HG03175 (cell line): ENCODE measurements around the gene APOBEC3C.
A peak's percentile ranks its signal among the peaks of the same experiment; 100 is the strongest.
"Not testable (repeated sequence)": the region's sequence is repeated elsewhere in the genome, so short reads cannot be mapped to it uniquely, and the experiment has no call there.

Experiments used
- ATAC-seq: cut with Tn5 transposase; IDR thresholded peaks from one replicate; pipeline ENCODE4 v1.9.1; 2021; ENCODE audit warnings: mild to moderate bottlenecking, moderate library complexity; ENCODE audit not compliant: unreplicated experiment

The APOBEC3C gene

GRCh38 chr22:39055658-39056057, 41.6 kb downstream of the APOBEC3C start:
- ATAC-seq, result no peak

- ATAC-seq, result not testable (repeated sequence)
These were observed 47.2 kb downstream of the APOBEC3C start for GRCh38 chr22:39061290-39061689.

DNA sequence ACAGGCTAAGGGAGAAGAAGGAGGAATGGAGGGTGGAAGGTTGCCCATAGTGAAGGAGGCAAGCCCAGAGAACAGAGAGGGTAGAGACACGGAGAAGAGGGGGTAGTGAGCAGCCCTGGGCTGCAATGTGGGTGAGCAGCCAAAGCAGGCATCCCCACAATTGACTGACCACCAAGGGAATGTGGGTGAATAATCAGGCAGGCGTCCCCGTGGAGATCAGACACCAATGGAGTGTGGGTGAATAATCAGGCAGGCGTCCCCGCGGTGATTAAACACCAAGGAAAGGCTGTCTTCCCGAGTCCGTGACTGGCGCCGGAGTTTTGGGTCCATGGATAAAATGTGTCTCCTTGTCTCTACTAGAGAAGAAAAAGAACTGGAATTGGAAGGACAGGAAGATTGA, 47.9 kb downstream of the APOBEC3C start:
- not testable (repeated sequence) for ATAC-seq

- peak; percentile 49 for ATAC-seq
These were observed 49.8 kb downstream of the APOBEC3C start for GRCh38 chr22:39063904-39064303.

DNA sequence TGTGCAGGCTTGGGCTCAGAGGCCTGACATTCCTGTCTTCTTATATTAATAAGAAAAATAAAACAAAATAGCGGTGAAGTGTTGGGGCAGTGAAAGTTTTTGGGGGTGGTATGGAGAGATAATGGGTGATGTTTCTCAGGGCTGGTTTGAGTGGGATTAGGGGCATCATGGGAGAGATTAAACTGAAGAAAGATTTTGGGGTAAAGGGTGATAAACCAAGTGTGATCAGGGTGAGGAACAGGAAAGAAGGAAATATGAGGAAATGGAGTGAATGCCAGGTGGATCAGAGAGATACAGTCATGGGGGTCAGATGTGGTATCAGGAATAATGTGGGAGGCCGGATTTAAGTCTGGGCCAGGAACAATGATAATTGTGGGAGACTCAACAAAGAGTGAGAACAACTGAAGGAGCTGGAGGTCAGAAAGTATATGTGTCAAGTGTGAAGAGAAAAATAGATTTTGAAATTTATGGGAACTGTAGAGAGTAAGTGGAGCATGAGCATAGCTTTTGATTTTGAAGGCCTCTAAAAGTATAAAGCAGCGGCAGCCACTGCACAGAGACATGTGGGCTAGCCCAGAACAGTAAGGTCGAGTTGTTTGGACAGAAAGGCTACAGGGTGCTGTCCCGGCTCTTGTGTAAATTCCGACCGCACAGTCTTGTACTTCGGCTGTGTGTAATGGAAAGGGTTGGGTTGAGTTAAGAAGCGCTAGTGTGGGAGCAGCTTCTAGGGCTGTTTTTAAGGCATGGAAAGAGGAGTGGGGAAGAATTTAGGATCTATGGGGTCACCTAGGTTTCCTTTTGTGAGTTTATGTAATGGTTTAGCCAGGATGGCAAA, 52.6 kb downstream of the APOBEC3C start:
- ATAC-seq, result not testable (repeated sequence)

GRCh38 chr22:39068033-39068785, 54.2 kb downstream of the APOBEC3C start:
- no peak for ATAC-seq
